ENCODE data around the gene ATXN10. TPM values are rescaled to one million over a fixed set of nuclear protein-coding genes. Genes with fewer than 3 reads are reported as not detected.
"Not testable (repeated sequence)": the region's sequence is repeated elsewhere in the genome, so short reads cannot be mapped to it uniquely, and the experiment has no call there.

Gene ATXN10
- total RNA-seq, 2 experiments from 2014 or later: 43.8 to 48.0 TPM

GRCh38 chr22:45709866-45710265 is 38.2 kb downstream of the ATXN10 start:
- no peaks in the 10 kb centered on the region for H3K4me1 ChIP-seq (ENCODE audit: insufficient read depth, low read length)
- H3K36me3 ChIP-seq (ENCODE audit: insufficient read depth, low read length): peaks cover 35% of the 10 kb centered on the region
- Mint-ChIP-seq H3K9me3 (no peaks in the 10 kb centered on the region), H3K4me3 (no peak overlapping the region), H3K27me3 (no peaks in the 10 kb centered on the region), H3K4me1 (ENCODE audit: low read depth) (peaks cover 21% of the 10 kb centered on the region), H3K27ac (no peak overlapping the region), H3K36me3 (ENCODE audit: low read depth) (peaks cover 83% of the 10 kb centered on the region)
- H3K27me3 ChIP-seq (ENCODE audit: control insufficient read depth in 1 of 2, insufficient read depth in 2 of 2, low read length in 2 of 2): no peaks in the 10 kb centered on the region
- POLR2A ChIA-PET: no interaction called here
- CTCF ChIA-PET: no interaction called here
- ATAC-seq (ENCODE audit: poor library complexity) (no peak), DNase-seq (no peak)
- TF ChIP-seq CTCF (IDR thresholded peaks at IDR 0.05): no peak
- no peak overlapping the region for H3K4me3 ChIP-seq (ENCODE audit: low read length)
- no peak overlapping the region for H3K27ac ChIP-seq (ENCODE audit: low read depth in 1 of 2, low read length in 2 of 2)
- no peaks in the 10 kb centered on the region for H3K9me3 ChIP-seq (ENCODE audit: control insufficient read depth in 1 of 2, insufficient read depth in 1 of 2, low read length in 2 of 2)
- intact Hi-C loops (cut with DNase I, micrococcal nuclease): no loop called here

GRCh38 chr22:45710469-45710868 is 38.8 kb downstream of the ATXN10 start:
- ATAC-seq (ENCODE audit: poor library complexity): no peak
- no peaks in the 10 kb centered on the region for H3K9me3 Mint-ChIP-seq
- no peaks in the 10 kb centered on the region for H3K4me1 ChIP-seq (ENCODE audit: insufficient read depth, low read length)
- no peak for TF ChIP-seq CTCF (IDR thresholded peaks at IDR 0.05)
- no peaks in the 10 kb centered on the region for H3K27me3 Mint-ChIP-seq
- H3K4me3 ChIP-seq (ENCODE audit: low read length): no peak overlapping the region
- no peak overlapping the region for H3K27ac ChIP-seq (ENCODE audit: low read depth in 1 of 2, low read length in 2 of 2)
- H3K4me1 Mint-ChIP-seq (ENCODE audit: low read depth): peaks cover 21% of the 10 kb centered on the region
- H3K27ac Mint-ChIP-seq: no peak overlapping the region
- H3K27me3 ChIP-seq (ENCODE audit: control insufficient read depth in 1 of 2, insufficient read depth in 2 of 2, low read length in 2 of 2): no peaks in the 10 kb centered on the region
- DNase-seq: no peak
- peaks cover 31% of the 10 kb centered on the region for H3K36me3 ChIP-seq (ENCODE audit: insufficient read depth, low read length)
- peaks cover 83% of the 10 kb centered on the region for H3K36me3 Mint-ChIP-seq (ENCODE audit: low read depth)
- intact Hi-C loops (cut with DNase I, micrococcal nuclease): no loop called here
- no peak overlapping the region for H3K4me3 Mint-ChIP-seq
- H3K9me3 ChIP-seq (ENCODE audit: control insufficient read depth in 1 of 2, insufficient read depth in 1 of 2, low read length in 2 of 2): no peaks in the 10 kb centered on the region
- POLR2A ChIA-PET: no interaction called here
- CTCF ChIA-PET: no interaction called here

- H3K27ac ChIP-seq (ENCODE audit: low read depth in 1 of 2, low read length in 2 of 2); ATAC-seq (ENCODE audit: poor library complexity); H3K4me1 ChIP-seq (ENCODE audit: insufficient read depth, low read length); CTCF ChIA-PET; H3K27ac Mint-ChIP-seq; H3K27me3 ChIP-seq (ENCODE audit: control insufficient read depth in 1 of 2, insufficient read depth in 2 of 2, low read length in 2 of 2); H3K4me3 Mint-ChIP-seq; H3K27me3 Mint-ChIP-seq; H3K9me3 ChIP-seq (ENCODE audit: control insufficient read depth in 1 of 2, insufficient read depth in 1 of 2, low read length in 2 of 2); POLR2A ChIA-PET; intact Hi-C loops (cut with DNase I, micrococcal nuclease); DNase-seq; H3K4me3 ChIP-seq (ENCODE audit: low read length); H3K9me3 Mint-ChIP-seq: not testable (repeated sequence)
- peaks cover 13% of the 10 kb centered on the region for H3K4me1 Mint-ChIP-seq (ENCODE audit: low read depth)
- H3K36me3 Mint-ChIP-seq (ENCODE audit: low read depth): peaks cover 74% of the 10 kb centered on the region
- H3K36me3 ChIP-seq (ENCODE audit: insufficient read depth, low read length): peaks cover 34% of the 10 kb centered on the region
Measured at GRCh38 chr22:45714390-45714789, 42.8 kb downstream of the ATXN10 start.

- CTCF ChIA-PET: interaction anchor here (1.2 kb wide), 1 partner anchor 14 kb away, joined by 3 read pairs; no protein-coding TSS in a partner anchor
- no peak for TF ChIP-seq CTCF (IDR thresholded peaks at IDR 0.05)
- no peak for DNase-seq
- H3K27me3 Mint-ChIP-seq: no peaks in the 10 kb centered on the region
- H3K4me1 Mint-ChIP-seq (ENCODE audit: low read depth): peaks cover 11% of the 10 kb centered on the region
- peaks cover 83% of the 10 kb centered on the region for H3K36me3 Mint-ChIP-seq (ENCODE audit: low read depth)
- no peak overlapping the region for H3K4me3 Mint-ChIP-seq
- no peak overlapping the region for H3K4me3 ChIP-seq (ENCODE audit: low read length)
- no peaks in the 10 kb centered on the region for H3K4me1 ChIP-seq (ENCODE audit: insufficient read depth, low read length)
- intact Hi-C loops (cut with DNase I, micrococcal nuclease): no loop called here
- H3K36me3 ChIP-seq (ENCODE audit: insufficient read depth, low read length): peaks cover 44% of the 10 kb centered on the region
- H3K27ac Mint-ChIP-seq: no peak overlapping the region
- ATAC-seq (ENCODE audit: poor library complexity): no peak
- no peaks in the 10 kb centered on the region for H3K9me3 ChIP-seq (ENCODE audit: control insufficient read depth in 1 of 2, insufficient read depth in 1 of 2, low read length in 2 of 2)
- H3K9me3 Mint-ChIP-seq: no peaks in the 10 kb centered on the region
- POLR2A ChIA-PET: no interaction called here
- H3K27ac ChIP-seq (ENCODE audit: low read depth in 1 of 2, low read length in 2 of 2): no peak overlapping the region
- H3K27me3 ChIP-seq (ENCODE audit: control insufficient read depth in 1 of 2, insufficient read depth in 2 of 2, low read length in 2 of 2): no peaks in the 10 kb centered on the region
Measured at GRCh38 chr22:45717789-45718188, 46.2 kb downstream of the ATXN10 start.
